Measurements from ENCODE around the gene SLC44A2.
A peak's percentile ranks its signal among the peaks of the same experiment; 100 is the strongest.

Gene SLC44A2

DNA sequence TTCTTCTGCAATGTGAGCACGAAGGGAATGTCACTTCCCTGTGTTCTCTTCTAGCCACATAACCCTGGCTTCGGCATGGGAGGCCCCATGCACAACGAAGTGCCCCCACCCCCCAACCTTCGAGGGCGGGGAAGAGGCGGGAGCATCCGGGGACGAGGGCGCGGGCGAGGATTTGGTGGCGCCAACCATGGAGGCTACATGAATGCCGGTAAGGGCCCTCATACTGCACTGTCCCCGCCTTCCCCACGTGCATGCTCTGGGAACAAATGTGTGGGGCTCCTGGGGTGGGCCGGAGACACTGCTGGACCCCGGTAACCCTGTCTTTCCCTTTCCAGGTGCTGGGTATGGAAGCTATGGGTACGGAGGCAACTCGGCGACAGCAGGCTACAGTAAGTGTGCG lies 58.2 kb downstream of the SLC44A2 start:
- DNase-seq = no peak

DNA sequence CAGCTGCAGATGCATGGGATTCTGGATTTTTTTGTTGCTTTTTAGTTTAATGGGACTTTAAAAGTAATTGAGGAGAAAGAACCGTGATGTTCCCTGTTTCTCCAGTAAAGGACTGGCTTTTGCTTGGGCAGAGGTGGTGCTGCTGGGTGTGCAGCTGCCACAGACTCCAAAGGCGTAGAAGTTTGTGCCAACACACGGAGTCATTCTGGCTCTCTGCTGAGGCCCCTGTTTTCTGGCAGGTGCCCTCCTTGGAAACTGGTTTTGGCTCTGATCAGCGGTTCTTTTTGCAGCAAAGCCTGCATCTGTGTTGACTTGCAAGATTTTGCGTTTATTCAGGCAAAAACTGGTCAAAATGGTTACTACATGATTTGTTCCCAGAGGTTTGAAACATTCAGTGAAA lies 59.9 kb downstream of the SLC44A2 start:
- DNase-seq = no peak

DNA sequence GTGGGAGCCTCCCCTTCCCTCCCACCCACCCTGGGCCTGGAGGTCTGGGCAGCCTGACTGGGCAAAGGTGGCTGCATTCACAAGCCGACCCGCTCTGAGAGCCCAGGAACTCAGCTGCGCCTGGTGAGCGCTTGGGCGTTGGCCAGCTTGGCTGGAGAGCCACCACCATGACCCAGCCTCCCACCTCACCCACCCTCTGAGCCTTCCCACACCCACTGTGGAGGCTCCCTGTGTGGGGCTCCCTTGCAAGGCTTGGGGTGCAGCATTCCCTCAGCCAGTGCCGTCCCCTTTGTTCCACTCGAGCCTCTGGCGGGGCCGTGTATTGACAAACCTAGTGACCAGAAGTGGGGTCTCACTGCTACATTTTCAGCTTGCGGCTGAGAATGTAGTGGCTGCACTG lies 60.8 kb downstream of the SLC44A2 start:
- DNase-seq = no peak

GRCh38 chr19:10686661-10687517 lies 61.5 kb downstream of the SLC44A2 start:
- peak in 1 of 2 experiments; percentile 66 for DNase-seq

- DNase-seq = no peak
Measured at GRCh38 chr19:10687518-10688288, 62.4 kb downstream of the SLC44A2 start.

DNA sequence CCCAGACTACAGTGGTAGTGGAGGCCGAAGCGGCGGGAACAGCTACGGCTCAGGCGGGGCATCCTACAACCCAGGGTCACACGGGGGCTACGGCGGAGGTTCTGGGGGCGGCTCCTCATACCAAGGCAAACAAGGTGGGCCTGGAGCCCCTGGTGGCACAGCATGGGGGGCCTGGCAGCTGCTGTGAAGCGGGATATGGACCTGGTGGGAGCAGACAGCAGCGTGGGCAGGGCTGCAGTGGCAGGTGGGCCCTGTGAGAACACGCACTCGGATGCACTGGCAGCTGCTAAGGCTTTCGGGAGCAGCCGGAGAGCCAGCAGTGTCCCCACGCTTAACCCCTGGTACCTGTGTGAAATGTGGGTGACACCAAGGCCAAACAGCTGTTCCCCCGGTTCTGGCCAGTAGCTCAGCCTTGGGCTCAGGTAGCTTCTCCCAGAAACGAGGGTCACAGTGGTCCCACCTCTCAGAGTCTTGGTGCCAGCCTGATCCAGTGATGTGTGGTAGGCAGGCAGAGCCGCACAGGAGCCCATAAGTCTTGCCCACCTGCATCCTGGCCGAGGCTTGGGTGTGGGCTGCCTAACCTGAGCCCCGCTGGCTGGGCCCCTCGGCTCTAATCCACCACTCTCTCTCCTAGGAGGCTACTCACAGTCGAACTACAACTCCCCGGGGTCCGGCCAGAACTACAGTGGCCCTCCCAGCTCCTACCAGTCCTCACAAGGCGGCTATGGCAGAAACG lies 63.4 kb downstream of the SLC44A2 start:
- DNase-seq = no peak

GRCh38 chr19:10690341-10690781 lies 65.0 kb downstream of the SLC44A2 start:
- DNase-seq = no peak

DNA sequence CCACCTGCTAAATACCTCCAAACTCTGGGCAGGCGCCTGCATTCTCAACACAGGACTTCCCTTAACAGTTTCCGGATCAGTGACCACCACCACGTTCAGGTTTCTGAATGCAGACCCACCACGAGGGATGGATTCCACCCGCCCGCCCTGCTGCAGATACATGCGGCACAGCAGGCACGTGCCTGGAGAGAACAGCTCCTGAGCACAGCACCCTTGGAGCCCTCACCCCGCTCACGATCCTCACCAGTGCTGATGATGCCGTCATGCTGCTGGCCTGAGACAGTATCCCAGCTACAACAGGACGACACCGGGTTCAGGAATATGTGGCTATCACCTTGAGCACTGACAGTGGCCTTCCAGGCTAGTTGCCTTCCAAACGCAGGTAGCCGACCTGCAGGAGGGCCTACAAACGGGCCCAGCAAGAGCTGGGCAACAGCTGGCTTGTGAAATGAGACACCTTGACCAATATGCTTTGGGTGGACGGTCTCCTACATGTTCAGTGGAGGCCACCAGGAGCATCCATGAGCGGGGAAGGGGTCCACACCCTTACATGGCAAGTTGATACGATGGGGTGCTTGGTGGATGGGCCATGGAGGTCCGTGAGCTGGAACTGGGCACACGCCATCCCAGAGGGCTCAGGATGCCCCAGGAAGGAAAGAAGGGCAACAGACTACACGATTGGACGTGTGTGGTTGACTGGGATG lies 66.0 kb downstream of the SLC44A2 start:
- DNase-seq = no peak

DNA sequence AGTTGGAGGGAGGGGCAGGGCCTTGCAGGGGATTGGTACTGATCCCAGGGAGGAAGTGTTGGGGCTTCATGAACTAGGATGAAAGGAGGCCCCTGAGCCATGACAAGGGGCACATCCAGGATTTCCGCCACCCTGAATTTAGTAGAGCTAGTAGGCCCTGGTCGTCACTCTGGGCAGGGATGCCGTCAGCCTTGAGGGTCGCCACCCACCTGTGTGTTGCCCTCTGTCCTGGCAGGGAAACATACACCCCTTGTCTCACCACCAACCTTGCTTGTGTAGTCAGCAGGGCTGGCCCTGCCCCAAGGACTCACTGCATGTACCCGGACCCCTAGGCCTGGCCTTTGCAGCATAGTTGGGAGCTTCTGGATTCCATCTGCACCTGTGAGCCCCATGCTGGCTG lies 66.5 kb downstream of the SLC44A2 start:
- DNase-seq = no peak

DNA sequence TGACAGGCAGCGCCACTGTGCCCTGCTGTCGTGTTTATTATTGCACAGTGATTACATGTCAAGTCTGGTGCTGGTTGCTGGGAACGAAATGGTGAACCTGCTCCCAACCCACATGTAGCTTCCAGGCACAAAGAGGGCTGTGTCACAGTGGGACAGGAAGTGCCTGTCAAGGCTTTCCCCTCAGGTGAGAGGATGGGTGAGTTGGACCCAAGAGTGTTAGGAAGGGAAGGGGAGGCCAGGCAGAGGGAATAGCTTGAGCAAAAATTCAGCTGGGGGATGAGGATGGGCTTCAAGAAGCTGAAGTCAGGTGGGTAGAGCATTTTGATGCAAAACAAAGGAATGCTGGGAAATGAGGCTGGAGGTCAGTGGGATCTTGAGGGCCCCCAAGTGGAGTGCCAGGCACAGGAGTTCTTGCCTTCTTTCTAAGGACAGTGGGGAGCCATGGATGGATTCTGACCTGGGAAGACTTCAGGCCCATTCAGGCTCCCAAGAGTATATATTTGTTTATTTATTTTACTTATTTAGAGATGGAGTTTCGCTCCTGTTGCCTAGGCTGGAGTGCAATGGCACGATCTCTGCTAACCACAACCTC lies 67.4 kb downstream of the SLC44A2 start:
- no peak for DNase-seq
